Liver (tissue), 9 donors: ENCODE measurements around the gene ZNF17. TPM values are rescaled to one million over a fixed set of nuclear protein-coding genes. Genes with fewer than 3 reads are reported as not detected.

Experiments
- DNase-seq: peaks from one replicate; pipeline ENCODE4 v3.0.0-alpha.2; 2017; ENCODE audit warnings: low spot score
- H3K27ac ChIP-seq, 2 donors: one replicate each; pipeline ENCODE4 v1.7.0; 2013; ENCODE audit warnings: inconsistent platforms in 2 of 2, low read length in 2 of 2, control low read depth in 1 of 2, low read depth in 1 of 2, mild to moderate bottlenecking in 1 of 2
- H3K27me3 ChIP-seq, 4 donors: one replicate each; pipeline versions ENCODE4 v1.6.1 to v1.7.0; 2013; ENCODE audit warnings: low read length in 3 of 4, inconsistent platforms in 1 of 4, mild to moderate bottlenecking in 1 of 4, moderate library complexity in 1 of 4; ENCODE audit not compliant: control insufficient read depth in 4 of 4, insufficient read depth in 4 of 4
- H3K36me3 ChIP-seq, 4 donors: one replicate each; pipeline versions ENCODE4 v1.6.1 to v1.7.0; 2013; ENCODE audit warnings: low read length in 3 of 4, mild to moderate bottlenecking in 3 of 4, low read depth in 1 of 4, moderate library complexity in 1 of 4; ENCODE audit not compliant: control insufficient read depth in 4 of 4, insufficient read depth in 3 of 4
- H3K4me1 ChIP-seq, 4 donors: one replicate each; pipeline versions ENCODE4 v1.6.1 to v1.7.0; 2013; ENCODE audit warnings: low read length in 3 of 4, mild to moderate bottlenecking in 3 of 4, moderate library complexity in 1 of 4; ENCODE audit not compliant: control insufficient read depth in 4 of 4, insufficient read depth in 4 of 4
- H3K4me3 ChIP-seq, 3 donors: one replicate each; pipeline versions ENCODE4 v1.6.1 to v1.7.0; 2013; ENCODE audit warnings: low read length in 3 of 3, control low read depth in 1 of 3, low read depth in 1 of 3, mild to moderate bottlenecking in 1 of 3
- H3K9ac ChIP-seq, 2 donors: one replicate each; pipeline ENCODE4 v1.7.0; 2013; ENCODE audit warnings: low read length in 2 of 2, mild to moderate bottlenecking in 2 of 2, moderate library complexity in 2 of 2, control low read depth in 1 of 2, low read depth in 1 of 2
- H3K9me3 ChIP-seq, 4 donors: one replicate each; pipeline versions ENCODE4 v1.6.1 to v1.7.0; 2013; ENCODE audit warnings: low read length in 3 of 4; ENCODE audit not compliant: control insufficient read depth in 4 of 4
- ATF3 ChIP-seq: IDR thresholded peaks from 2 replicates; pipeline ENCODE4 v1.6.1; 2016; ENCODE audit warnings: antibody characterized with exemption
- CTCF ChIP-seq: fragments of 150-350 bp; IDR thresholded peaks from 2 replicates; pipeline ENCODE4 v1.5.1; 2017; ENCODE audit warnings: improper control_type of control experiment, low read depth, low read length; ENCODE audit not compliant: missing input control
- EGR1 ChIP-seq, 2 donors: IDR thresholded peaks; 2 replicates each; pipeline ENCODE4 v1.6.1; 2016 to 2018; ENCODE audit warnings: antibody characterized with exemption in 2 of 2, low read depth in 2 of 2
- FOXA1 ChIP-seq: IDR thresholded peaks from 2 replicates; pipeline ENCODE4 v1.6.1; 2016; ENCODE audit warnings: antibody characterized with exemption
- FOXA2 ChIP-seq: IDR thresholded peaks from 2 replicates; pipeline ENCODE4 v1.6.1; 2016; ENCODE audit warnings: antibody characterized with exemption
- HNF4G ChIP-seq: IDR thresholded peaks from 2 replicates; pipeline ENCODE4 v1.6.1; 2016; ENCODE audit warnings: antibody characterized with exemption
- RAD21 ChIP-seq, 2 donors: IDR thresholded peaks; 2 replicates each; pipeline ENCODE4 v1.6.1; 2016; ENCODE audit warnings: antibody characterized with exemption in 2 of 2, mild to moderate bottlenecking in 2 of 2
- REST ChIP-seq: IDR thresholded peaks from 2 replicates; pipeline ENCODE4 v1.6.1; 2016; ENCODE audit warnings: antibody characterized with exemption, mild to moderate bottlenecking
- SP1 ChIP-seq: IDR thresholded peaks from 2 replicates; pipeline ENCODE4 v1.6.1; 2018; ENCODE audit warnings: antibody characterized with exemption, mild to moderate bottlenecking
- TAF1 ChIP-seq: conservative IDR thresholded peaks from 2 replicates; pipeline ENCODE4 v1.6.1; 2016; ENCODE audit warnings: antibody characterized with exemption, mild to moderate bottlenecking
- ZBTB33 ChIP-seq: IDR thresholded peaks from 2 replicates; pipeline ENCODE4 v1.6.1; 2016; ENCODE audit warnings: antibody characterized with exemption
- WGBS: extraction: QIAGEN DNeasy Blood & Tissue Kit; methylation state at CpG from one replicate; pipeline ENCODE4 v1.1.7; 2013; 5-methylcytosine and 5-hydroxymethylcytosine counted together
- polyA plus RNA-seq, 2 donors: library from polyadenylated mRNA; stranded (reverse) in 1 of 2; unstranded in 1 of 2; fragments of 200-250 nt in 1 of 2; fragments of >200 nt in 1 of 2; fragmentation: Nextera tagmentation in 1 of 2; extraction: Ambion mirVana in 1 of 2; gene quantifications; one replicate each; pipeline versions ENCODE4 v1.2.1 to v1.2.3, GENCODE V29; 2013 to 2015
- total RNA-seq, 2 donors: library from RNA; depleted of rRNA; stranded (reverse); fragments of >200 nt; gene quantifications; one replicate each; pipeline ENCODE4 v1.2.3, GENCODE V29; 2014
- donor health status: healthy.
- donor health status: healthy.
- donor health status: healthy.
- donor health status: healthy.
- donor health status: healthy.

Gene ZNF17
- total and polyA plus RNA-seq, 4 donors = 1.2 to 8.2 (median 4.5) TPM

- Histone ChIP-seq H3K27ac (no peak overlapping the region), H3K9ac (no peak overlapping the region), H3K27me3 (no peaks in the 10 kb centered on the region), H3K4me3 (peak overlapping the region in 2 of 3 donors; percentile 35 to 73), H3K36me3 (peaks cover 15 to 61% (median 52%) of the 10 kb centered on the region in 4 donors), H3K4me1 (peaks cover 2 to 11% (median 6%) of the 10 kb centered on the region in 4 donors), H3K9me3 (peaks cover 8 to 58% (median 56%) of the 10 kb centered on the region in 4 donors)
- WGBS = 93% methylated on average over 5 of the region's 5 CpGs
- DNase-seq = no peak
- no peak for TF ChIP-seq CTCF
- no peak for TF ChIP-seq FOXA2
- no peak for TF ChIP-seq EGR1 (IDR thresholded peaks at IDR 0.05; ENCODE audit: low read depth in 2 of 2)
- TF ChIP-seq TAF1 = no peak
- TF ChIP-seq RAD21 (IDR thresholded peaks at IDR 0.05) = no peak
- no peak for TF ChIP-seq FOXA1
- TF ChIP-seq SP1 = no peak
Observed at GRCh38 chr19:57395710-57396109, 15.3 kb upstream of the ZNF17 start.

- 98% methylated on average over 5 of the region's 5 CpGs for WGBS
- peaks cover 0 to 2% (median 0%) of the 10 kb centered on the region in 4 donors for H3K4me1 ChIP-seq
- DNase-seq = no peak
- H3K36me3 ChIP-seq = peaks cover 13 to 52% (median 48%) of the 10 kb centered on the region in 4 donors
- H3K9ac ChIP-seq = no peak overlapping the region
- TF ChIP-seq CTCF = no peak
- TF ChIP-seq FOXA1 = no peak
- no peak for TF ChIP-seq HNF4G
- no peak for TF ChIP-seq ATF3
- TF ChIP-seq ZBTB33 = no peak
- TF ChIP-seq REST = no peak
- no peak for TF ChIP-seq SP1
- TF ChIP-seq EGR1 (IDR thresholded peaks at IDR 0.05; ENCODE audit: low read depth in 2 of 2) = no peak
- H3K27me3 ChIP-seq = no peaks in the 10 kb centered on the region
- no peak overlapping the region for H3K27ac ChIP-seq
- H3K4me3 ChIP-seq = peak overlapping the region in 2 of 3 donors; percentile 27 to 59
- peaks cover 12 to 67% (median 58%) of the 10 kb centered on the region in 4 donors for H3K9me3 ChIP-seq
Observed at GRCh38 chr19:57398868-57399267, 12.1 kb upstream of the ZNF17 start.
